Measurements from ENCODE around the gene RPL28. TPM values are rescaled to one million over a fixed set of nuclear protein-coding genes. Genes with fewer than 3 reads are reported as not detected.

Gene RPL28
- total and polyA plus RNA-seq, 11 donors = 196 to 1,391 (median 607) TPM

DNA sequence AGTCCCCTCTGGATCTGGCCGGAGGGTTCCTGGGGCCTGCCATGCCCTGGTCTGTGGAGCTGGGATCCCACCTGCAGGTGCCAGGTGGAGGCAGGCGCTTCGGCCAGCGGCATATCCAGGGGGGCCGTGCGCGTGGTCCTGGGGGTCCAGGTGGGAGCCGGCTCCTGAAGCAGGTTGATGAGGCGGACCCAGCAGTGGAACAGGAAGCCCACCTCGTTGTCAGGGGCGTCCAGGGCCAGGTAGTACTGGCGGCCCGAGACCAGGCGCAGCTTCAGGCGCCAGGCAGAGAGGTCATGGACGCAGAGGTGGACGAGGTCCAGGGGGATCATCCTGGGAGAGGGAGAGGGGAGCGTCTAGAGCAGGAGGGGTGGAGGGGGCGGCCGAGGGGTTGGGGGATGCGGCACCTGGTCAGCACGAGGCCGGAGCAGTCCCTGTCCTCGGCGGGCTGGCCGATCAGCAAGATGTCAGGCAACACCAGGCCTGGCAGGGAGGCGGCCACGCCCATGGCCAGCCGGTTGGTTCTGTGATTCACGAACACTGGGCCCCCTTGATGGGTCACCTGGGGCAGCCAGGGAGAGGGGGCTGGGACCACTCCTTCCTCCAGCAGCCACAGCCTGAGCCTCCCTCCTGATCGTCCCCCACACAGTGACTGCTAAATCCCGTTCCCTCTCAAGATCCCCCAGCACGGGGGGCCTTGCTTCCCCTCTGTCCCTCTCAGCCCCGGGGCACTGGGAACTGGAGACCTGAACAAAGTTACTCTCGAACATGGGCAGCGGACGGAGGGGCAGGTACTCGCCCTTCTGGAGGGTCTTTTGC is 23.4 kb upstream of the RPL28 start:
- intact Hi-C loops (cut with DNase I) = no loop called here

GRCh38 chr19:55362990-55363716 is 22.6 kb upstream of the RPL28 start, which contains the start of gene GARIN5B:
TSS of gene GARIN5B (minus strand) at chr19:55363260. CDS start at chr19:55363066, 194 bp downstream.
- 77 to 80% (median 78%) methylated on average over 22 to 27 of the region's 27 CpGs for WGBS, 4 donors
- intact Hi-C loops (cut with DNase I) = no loop called here
- H3K27ac ChIP-seq = no peak within 1 kb of the TSS

More for the DNA sequence above, 23.4 kb upstream of the RPL28 start:
- no peak for TF ChIP-seq POLR2A (IDR thresholded peaks at IDR 0.05)
- TF ChIP-seq, protein P1, sequence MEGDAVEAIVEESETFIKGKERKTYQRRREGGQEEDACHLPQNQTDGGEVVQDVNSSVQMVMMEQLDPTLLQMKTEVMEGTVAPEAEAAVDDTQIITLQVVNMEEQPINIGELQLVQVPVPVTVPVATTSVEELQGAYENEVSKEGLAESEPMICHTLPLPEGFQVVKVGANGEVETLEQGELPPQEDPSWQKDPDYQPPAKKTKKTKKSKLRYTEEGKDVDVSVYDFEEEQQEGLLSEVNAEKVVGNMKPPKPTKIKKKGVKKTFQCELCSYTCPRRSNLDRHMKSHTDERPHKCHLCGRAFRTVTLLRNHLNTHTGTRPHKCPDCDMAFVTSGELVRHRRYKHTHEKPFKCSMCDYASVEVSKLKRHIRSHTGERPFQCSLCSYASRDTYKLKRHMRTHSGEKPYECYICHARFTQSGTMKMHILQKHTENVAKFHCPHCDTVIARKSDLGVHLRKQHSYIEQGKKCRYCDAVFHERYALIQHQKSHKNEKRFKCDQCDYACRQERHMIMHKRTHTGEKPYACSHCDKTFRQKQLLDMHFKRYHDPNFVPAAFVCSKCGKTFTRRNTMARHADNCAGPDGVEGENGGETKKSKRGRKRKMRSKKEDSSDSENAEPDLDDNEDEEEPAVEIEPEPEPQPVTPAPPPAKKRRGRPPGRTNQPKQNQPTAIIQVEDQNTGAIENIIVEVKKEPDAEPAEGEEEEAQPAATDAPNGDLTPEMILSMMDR (IDR thresholded peaks at IDR 0.05) = no peak
- no peaks in the 10 kb centered on the region for H3K4me1 ChIP-seq
- WGBS, 4 donors = 69 to 76% (median 73%) methylated on average over 30 to 38 of the region's 38 CpGs
- no peaks in the 10 kb centered on the region for H3K36me3 ChIP-seq
- H3K9me3 ChIP-seq = no peaks in the 10 kb centered on the region
- DNase-seq = peak in 1 of 5 donors; percentile 34
- H3K27me3 ChIP-seq = peaks cover 0 to 9% (median 0%) of the 10 kb centered on the region in 9 donors
- H3K27ac ChIP-seq = no peak overlapping the region
- no peak for ATAC-seq
- H3K4me3 ChIP-seq = no peak overlapping the region

DNA sequence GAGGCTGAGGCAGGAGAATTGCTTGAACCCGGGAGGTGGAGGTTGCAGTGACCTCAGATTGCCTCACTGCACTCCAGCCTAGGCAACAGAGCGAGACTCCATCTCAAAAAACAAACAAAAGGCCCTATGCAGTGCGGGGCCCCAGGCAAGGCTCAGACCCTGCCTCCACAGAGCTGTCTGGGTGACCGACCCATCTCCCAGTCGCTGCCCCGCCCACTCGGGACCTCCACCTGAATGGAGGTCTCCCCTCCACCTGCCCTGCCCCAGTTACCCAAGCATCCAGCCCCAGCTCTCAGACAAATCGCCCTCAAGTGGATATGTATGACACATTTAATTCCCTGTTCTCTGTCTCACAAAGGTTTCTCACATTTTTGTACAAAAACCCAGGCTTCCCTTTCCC is 20.5 kb upstream of the RPL28 start:
- Histone ChIP-seq H3K27ac (no peak overlapping the region), H3K9me3 (no peaks in the 10 kb centered on the region), H3K27me3 (peaks cover 20 to 35% (median 24%) of the 10 kb centered on the region in 9 donors), H3K4me1 (peaks cover 0 to 18% (median 0%) of the 10 kb centered on the region in 12 donors), H3K4me3 (no peak overlapping the region), H3K36me3 (no peaks in the 10 kb centered on the region)
- TF ChIP-seq, protein P1 (IDR thresholded peaks at IDR 0.05) = no peak
- TF ChIP-seq POLR2A (IDR thresholded peaks at IDR 0.05) = no peak
- no peak for ATAC-seq
- 78 to 91% (median 85%) methylated on average over 8 of the region's 8 CpGs for WGBS, 4 donors
- DNase-seq = no peak
- intact Hi-C loops (cut with DNase I) = no loop called here

More at GRCh38 chr19:55362990-55363716, 22.6 kb upstream of the RPL28 start, which contains the start of gene GARIN5B:
- no peaks in the 10 kb centered on the region for H3K4me1 ChIP-seq
- no peak within 1 kb of the TSS for H3K4me3 ChIP-seq
- no peaks in the 10 kb centered on the region for H3K36me3 ChIP-seq
- DNase-seq (peak in 1 of 5 donors; percentile 46), ATAC-seq (no peak)
- H3K9me3 ChIP-seq = no peaks in the 10 kb centered on the region
- peaks cover 2 to 17% (median 5%) of the 10 kb centered on the region in 9 donors for H3K27me3 ChIP-seq
- TF ChIP-seq POLR2A (IDR thresholded peaks at IDR 0.05) = no peak
- TF ChIP-seq, protein P1 (IDR thresholded peaks at IDR 0.05) = no peak

DNA sequence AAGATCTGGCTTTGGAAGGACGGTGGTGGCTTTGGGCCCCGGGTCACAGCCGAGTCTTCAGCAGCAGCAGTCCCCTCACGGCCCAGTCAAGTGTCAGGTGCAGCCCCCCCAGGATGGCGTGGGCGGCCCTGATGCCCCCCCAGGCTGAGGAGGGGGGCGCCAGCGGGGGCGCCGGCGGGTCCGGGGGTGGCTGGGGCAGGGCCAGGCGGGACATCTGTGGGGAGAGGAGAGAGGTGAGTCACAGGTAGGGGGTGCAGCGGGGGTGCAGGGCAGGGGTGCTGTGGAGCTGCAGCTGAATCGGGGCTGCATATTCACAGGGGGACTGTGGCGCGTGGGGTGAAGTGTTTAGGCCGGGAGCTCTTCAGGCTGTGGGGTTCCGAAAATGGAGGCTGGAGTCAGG is 19.8 kb upstream of the RPL28 start:
- Histone ChIP-seq H3K9me3 (no peaks in the 10 kb centered on the region), H3K4me1 (peaks cover 0 to 20% (median 0%) of the 10 kb centered on the region in 12 donors), H3K27ac (no peak overlapping the region), H3K27me3 (peaks cover 24 to 43% (median 30%) of the 10 kb centered on the region in 9 donors), H3K36me3 (no peaks in the 10 kb centered on the region), H3K4me3 (no peak overlapping the region)
- WGBS, 4 donors = 69 to 74% (median 72%) methylated on average over 15 to 19 of the region's 19 CpGs
- TF ChIP-seq POLR2A (IDR thresholded peaks at IDR 0.05) = no peak
- TF ChIP-seq, protein P1 (IDR thresholded peaks at IDR 0.05) = no peak
- DNase-seq = no peak
- intact Hi-C loops (cut with DNase I) = no loop called here
- no peak for ATAC-seq
